GM19328 (cell line): ENCODE data around the gene SERAC1.
"Not testable (repeated sequence)": the region's sequence is repeated elsewhere in the genome, so short reads cannot be mapped to it uniquely, and the experiment has no call there.

Experiments used
- ATAC-seq: cut with Tn5 transposase; IDR thresholded peaks from one replicate; pipeline ENCODE4 v1.9.1; 2021; ENCODE audit warnings: mild to moderate bottlenecking, moderate library complexity; ENCODE audit not compliant: unreplicated experiment

Gene SERAC1

GRCh38 chr6:158168040-158168289 is at the start of gene SERAC1:
SERAC1 (minus strand) TSS chr6:158168262; CDS start chr6:158158363, 9,899 bp downstream.
- ATAC-seq: peak; percentile 44

GRCh38 chr6:158213925-158214674 is 46.0 kb upstream of the SERAC1 start:
- peak; percentile 91 for ATAC-seq

- ATAC-seq: no peak
These were observed 43.4 kb upstream of the SERAC1 start for GRCh38 chr6:158211273-158212055.

- ATAC-seq: not testable (repeated sequence)
These were observed 41.7 kb upstream of the SERAC1 start for GRCh38 chr6:158209582-158210333.

GRCh38 chr6:158208226-158209030 is 40.4 kb upstream of the SERAC1 start:
- not testable (repeated sequence) for ATAC-seq

GRCh38 chr6:158207422-158207788 is 39.3 kb upstream of the SERAC1 start:
- peak; percentile 76 for ATAC-seq

- ATAC-seq: peak; percentile 10
These were observed 38.8 kb upstream of the SERAC1 start for GRCh38 chr6:158206740-158207421.

GRCh38 chr6:158205169-158205944 is 37.3 kb upstream of the SERAC1 start:
- ATAC-seq: no peak

- no peak for ATAC-seq
These were observed 30.4 kb upstream of the SERAC1 start for GRCh38 chr6:158198461-158198860.

GRCh38 chr6:158194487-158195280 is 26.6 kb upstream of the SERAC1 start:
- no peak for ATAC-seq

- ATAC-seq: no peak
These were observed 23.7 kb upstream of the SERAC1 start for GRCh38 chr6:158191761-158192160.

- no peak for ATAC-seq
These were observed 23.0 kb upstream of the SERAC1 start for GRCh38 chr6:158191032-158191431.

- ATAC-seq: no peak
These were observed 20.5 kb upstream of the SERAC1 start for GRCh38 chr6:158188591-158188990.

GRCh38 chr6:158185729-158186456 is 17.8 kb upstream of the SERAC1 start:
- ATAC-seq: no peak

GRCh38 chr6:158184608-158185007 is 16.5 kb upstream of the SERAC1 start:
- no peak for ATAC-seq

GRCh38 chr6:158183174-158183972 is 15.3 kb upstream of the SERAC1 start:
- ATAC-seq: not testable (repeated sequence)

- not testable (repeated sequence) for ATAC-seq
These were observed 9.7 kb upstream of the SERAC1 start for GRCh38 chr6:158177712-158178111.
